GM12878 (cell line): ENCODE measurements around the gene KIRREL2. TPM values are rescaled to one million over a fixed set of nuclear protein-coding genes. Genes with fewer than 3 reads are reported as not detected.

Experiments
- DPF2 ChIP-seq: fragments of 450-650 bp; IDR thresholded peaks from 2 replicates; pipeline ENCODE4 v1.6.1; 2017; ENCODE audit warnings: mild to moderate bottlenecking
- EED ChIP-seq: sonication (generic); IDR thresholded peaks from 2 replicates; pipeline ENCODE4 v1.6.1; 2016; ENCODE audit warnings: antibody characterized with exemption, low read depth
- HDAC2 ChIP-seq: fragments of 200-600 bp; sonication (generic); IDR thresholded peaks from 2 replicates; pipeline ENCODE4 v1.6.1; 2017
- NFIC ChIP-seq: IDR thresholded peaks from 2 replicates; pipeline ENCODE4 v1.6.1; 2012; ENCODE audit warnings: low read depth, mild to moderate bottlenecking, inconsistent platforms, low read length, moderate library complexity
- NFYA ChIP-seq: IDR thresholded peaks from 2 replicates; pipeline ENCODE4 v1.6.1; 2011; ENCODE audit warnings: low read depth, mild to moderate bottlenecking, low read length, improper control_type of control experiment, borderline replicate concordance
- STAT1 ChIP-seq: fragments of 450-650 bp; conservative IDR thresholded peaks from 2 replicates; pipeline ENCODE4 v1.6.1; 2014; ENCODE audit warnings: antibody characterized with exemption, mild to moderate bottlenecking
- SUZ12 ChIP-seq: fragments of 200-600 bp; sonication (generic); IDR thresholded peaks from one replicate; pipeline ENCODE4 v1.6.1; 2018; ENCODE audit warnings: antibody characterized with exemption, mild to moderate bottlenecking; ENCODE audit not compliant: unreplicated experiment
- TAF1 ChIP-seq: IDR thresholded peaks from 2 replicates; pipeline ENCODE4 v1.6.1; 2011; ENCODE audit warnings: mild to moderate bottlenecking, low read depth, low read length, borderline replicate concordance
- TCF7 ChIP-seq: IDR thresholded peaks from 2 replicates; pipeline ENCODE4 v1.6.1; 2014; ENCODE audit warnings: antibody characterized with exemption, borderline replicate concordance
- polyA plus RNA-seq, 11 experiments: library from polyadenylated mRNA; depleted of rRNA in 4 of 11; unstranded in 6 of 11; stranded (reverse) in 5 of 11; fragments of >200 nt; fragmentation: Nextera tagmentation in 4 of 11; fragmentation: Illumina TruSeq in 1 of 11; extraction: Ambion mirVana in 4 of 11; extraction: Trizol in 1 of 11; gene quantifications; 1 replicate in 1 of 11; 2 replicates in 10 of 11; pipeline versions ENCODE4 v1.2.1 to v1.2.3, GENCODE V29; 2011 to 2016; ENCODE audit warnings: inconsistent platforms in 2 of 11, missing spikeins in 2 of 11, low read depth in 1 of 11
- total RNA-seq, 4 experiments: library from RNA; depleted of rRNA in 3 of 4; stranded (reverse); fragments of >200 nt in 3 of 4; fragmentation: Illumina TruSeq in 1 of 4; extraction: Trizol in 1 of 4; gene quantifications; 2 replicates each; pipeline versions ENCODE4 v1.2.1 to v1.2.3, GENCODE V29; 2013 to 2021
- TF ChIP-seq, protein P1 (sequence below): fragments of 450-650 bp; formaldehyde crosslinking; IDR thresholded peaks from 2 replicates; pipeline ENCODE4 v1.4.0; 2022; ENCODE audit warnings: mild to moderate bottlenecking, moderate library complexity
- TF ChIP-seq, protein P2 (sequence below): IDR thresholded peaks from 2 replicates; pipeline ENCODE4 v1.6.1; 2011; ENCODE audit warnings: low read depth, low read length, improper control_type of control experiment, borderline replicate concordance

Gene KIRREL2
- total and polyA plus RNA-seq, 10 of the 15 experiments (the other 5 are each of a cell fraction or from before 2014, with no cell fraction given) = 0.03 to 0.06 TPM; not detected in 8

DNA sequence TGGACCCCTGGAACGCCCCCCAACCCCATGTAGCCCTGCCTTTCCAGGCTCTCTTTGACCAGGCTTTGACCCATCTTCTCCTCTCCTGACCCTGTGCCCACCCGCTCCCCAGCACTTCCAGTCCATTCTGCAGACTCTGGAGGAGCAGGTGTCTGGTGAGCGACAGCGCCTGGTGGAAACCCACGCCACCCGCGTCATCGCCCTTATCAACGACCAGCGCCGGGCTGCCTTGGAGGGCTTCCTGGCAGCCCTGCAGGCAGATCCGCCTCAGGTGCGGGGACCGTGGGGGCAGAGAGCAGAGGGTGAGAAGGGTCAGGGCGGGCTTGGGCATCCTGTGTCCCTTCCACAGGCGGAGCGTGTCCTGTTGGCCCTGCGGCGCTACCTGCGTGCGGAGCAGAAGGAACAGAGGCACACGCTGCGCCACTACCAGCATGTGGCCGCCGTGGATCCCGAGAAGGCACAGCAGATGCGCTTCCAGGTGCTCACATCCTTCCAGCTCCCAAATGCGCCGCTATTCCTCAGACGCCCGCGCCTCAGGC, 17.8 kb downstream of the KIRREL2 start (continued):
- TF ChIP-seq, protein P1, sequence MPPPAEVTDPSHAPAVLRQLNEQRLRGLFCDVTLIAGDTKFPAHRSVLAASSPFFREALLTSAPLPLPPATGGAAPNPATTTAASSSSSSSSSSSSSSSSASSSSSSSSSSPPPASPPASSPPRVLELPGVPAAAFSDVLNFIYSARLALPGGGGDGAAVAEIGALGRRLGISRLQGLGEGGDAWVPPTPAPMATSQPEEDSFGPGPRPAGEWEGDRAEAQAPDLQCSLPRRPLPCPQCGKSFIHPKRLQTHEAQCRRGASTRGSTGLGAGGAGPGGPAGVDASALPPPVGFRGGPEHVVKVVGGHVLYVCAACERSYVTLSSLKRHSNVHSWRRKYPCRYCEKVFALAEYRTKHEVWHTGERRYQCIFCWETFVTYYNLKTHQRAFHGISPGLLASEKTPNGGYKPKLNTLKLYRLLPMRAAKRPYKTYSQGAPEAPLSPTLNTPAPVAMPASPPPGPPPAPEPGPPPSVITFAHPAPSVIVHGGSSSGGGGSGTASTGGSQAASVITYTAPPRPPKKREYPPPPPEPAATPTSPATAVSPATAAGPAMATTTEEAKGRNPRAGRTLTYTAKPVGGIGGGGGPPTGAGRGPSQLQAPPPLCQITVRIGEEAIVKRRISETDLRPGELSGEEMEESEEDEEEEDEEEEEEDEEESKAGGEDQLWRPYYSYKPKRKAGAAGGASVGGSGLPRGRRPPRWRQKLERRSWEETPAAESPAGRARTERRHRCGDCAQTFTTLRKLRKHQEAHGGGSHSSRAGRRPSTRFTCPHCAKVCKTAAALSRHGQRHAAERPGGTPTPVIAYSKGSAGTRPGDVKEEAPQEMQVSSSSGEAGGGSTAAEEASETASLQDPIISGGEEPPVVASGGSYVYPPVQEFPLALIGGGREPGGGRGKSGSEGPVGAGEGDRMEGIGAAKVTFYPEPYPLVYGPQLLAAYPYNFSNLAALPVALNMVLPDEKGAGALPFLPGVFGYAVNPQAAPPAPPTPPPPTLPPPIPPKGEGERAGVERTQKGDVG = no peak
- TF ChIP-seq EED (no peak), NFYA (no peak), DPF2 (no peak), NFIC (no peak), STAT1 (no peak), TCF7 (no peak), SUZ12 (no peak), TAF1 (no peak), HDAC2 (no peak)
- TF ChIP-seq, protein P2, sequence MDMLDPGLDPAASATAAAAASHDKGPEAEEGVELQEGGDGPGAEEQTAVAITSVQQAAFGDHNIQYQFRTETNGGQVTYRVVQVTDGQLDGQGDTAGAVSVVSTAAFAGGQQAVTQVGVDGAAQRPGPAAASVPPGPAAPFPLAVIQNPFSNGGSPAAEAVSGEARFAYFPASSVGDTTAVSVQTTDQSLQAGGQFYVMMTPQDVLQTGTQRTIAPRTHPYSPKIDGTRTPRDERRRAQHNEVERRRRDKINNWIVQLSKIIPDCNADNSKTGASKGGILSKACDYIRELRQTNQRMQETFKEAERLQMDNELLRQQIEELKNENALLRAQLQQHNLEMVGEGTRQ = no peak
